ENCODE results near the gene LBX1. TPM values are rescaled to one million over a fixed set of nuclear protein-coding genes. Genes with fewer than 3 reads are reported as not detected.

Gene LBX1
- total RNA-seq, 2 experiments from 2014 or later, result not detected

GRCh38 chr10:101219139-101219945 is 9.9 kb downstream of the LBX1 start:
- intact Hi-C loops (cut with micrococcal nuclease; ENCODE audit: unreplicated experiment), result loop anchor here (10.0 kb wide), 1 partner anchor 565 kb away; the partner anchor contains the start of gene NPM3
- H3K79me2 ChIP-seq (ENCODE audit: insufficient read depth, low read depth, low read length), result no peaks in the 10 kb centered on the region
- CTCF ChIA-PET (ENCODE audit: unreplicated experiment), result interaction anchor here (0.6 kb wide), 1 partner anchor 19 kb away, joined by 5 read pairs; no protein-coding TSS in a partner anchor
- H3K9me3 ChIP-seq (ENCODE audit: low read length), result no peaks in the 10 kb centered on the region
- BruUV-seq (replicated peaks), result no TSS peak
- H3K9me2 ChIP-seq (ENCODE audit: insufficient read depth, low read length), result no peaks in the 10 kb centered on the region
- H3K36me3 ChIP-seq (ENCODE audit: insufficient read depth, low read length), result no peaks in the 10 kb centered on the region
- no peak for DNase-seq (ENCODE audit: low spot score)
- no peak overlapping the region for H3K27ac ChIP-seq (ENCODE audit: low read depth, low read length, poor library complexity, severe bottlenecking)
- POLR2A ChIA-PET, result no interaction called here
- TF ChIP-seq CTCF (conservative IDR thresholded peaks at IDR 0.05; ENCODE audit: low read length), result no peak
- TF ChIP-seq EZH2phosphoT487 (IDR thresholded peaks at IDR 0.05; ENCODE audit: borderline replicate concordance, low read depth, low read length), result peak; percentile 75; the same call in 1 of the 2 replicates
- no peak overlapping the region for H3K4me3 ChIP-seq (ENCODE audit: low read depth, low read length, poor library complexity, severe bottlenecking)
- H3K4me2 ChIP-seq (ENCODE audit: low read length), result no peak overlapping the region
- H3K4me1 ChIP-seq (ENCODE audit: insufficient read depth, low read length, poor library complexity, severe bottlenecking), result no peaks in the 10 kb centered on the region
- H4K20me1 ChIP-seq (ENCODE audit: insufficient read depth, low read length), result no peaks in the 10 kb centered on the region
- H2AFZ ChIP-seq (ENCODE audit: low read length), result no peak overlapping the region

GRCh38 chr10:101218351-101219138 is 10.7 kb downstream of the LBX1 start:
- H3K4me2 ChIP-seq (ENCODE audit: low read length), result no peak overlapping the region
- H3K27ac ChIP-seq (ENCODE audit: low read depth, low read length, poor library complexity, severe bottlenecking), result no peak overlapping the region
- H3K79me2 ChIP-seq (ENCODE audit: insufficient read depth, low read depth, low read length), result no peaks in the 10 kb centered on the region
- POLR2A ChIA-PET, result no interaction called here
- CTCF ChIA-PET (ENCODE audit: unreplicated experiment), result no interaction called here
- intact Hi-C loops (cut with micrococcal nuclease; ENCODE audit: unreplicated experiment), result loop anchor here (10.0 kb wide), 1 partner anchor 566 kb away; the partner anchor contains the start of gene NPM3
- no peak overlapping the region for H2AFZ ChIP-seq (ENCODE audit: low read length)
- no peaks in the 10 kb centered on the region for H4K20me1 ChIP-seq (ENCODE audit: insufficient read depth, low read length)
- no TSS peak for BruUV-seq (replicated peaks)
- DNase-seq (ENCODE audit: low spot score), result no peak
- H3K36me3 ChIP-seq (ENCODE audit: insufficient read depth, low read length), result no peaks in the 10 kb centered on the region
- H3K9me2 ChIP-seq (ENCODE audit: insufficient read depth, low read length), result no peaks in the 10 kb centered on the region
- H3K9me3 ChIP-seq (ENCODE audit: low read length), result no peaks in the 10 kb centered on the region
- no peak overlapping the region for H3K4me3 ChIP-seq (ENCODE audit: low read depth, low read length, poor library complexity, severe bottlenecking)
- TF ChIP-seq CTCF (conservative IDR thresholded peaks at IDR 0.05; ENCODE audit: low read length) (no peak), EZH2phosphoT487 (IDR thresholded peaks at IDR 0.05; ENCODE audit: borderline replicate concordance, low read depth, low read length) (no peak)
- H3K4me1 ChIP-seq (ENCODE audit: insufficient read depth, low read length, poor library complexity, severe bottlenecking), result peaks cover 6% of the 10 kb centered on the region

Measured in OCI-LY7 (cell line).